Mesodermal cell (in vitro differentiated cells): ENCODE measurements around the gene LRRC27.

Experiments used
- H3K27ac ChIP-seq: 2 replicates; pipeline ENCODE4 v1.7.0; 2013; ENCODE audit warnings: mild to moderate bottlenecking, low read depth, low read length, moderate library complexity; ENCODE audit not compliant: severe bottlenecking
- H3K36me3 ChIP-seq: 2 replicates; pipeline ENCODE4 v1.7.1; 2013; ENCODE audit warnings: mild to moderate bottlenecking, low read length, moderate library complexity; ENCODE audit not compliant: control insufficient read depth, insufficient read depth
- H3K4me1 ChIP-seq: one replicate; pipeline ENCODE4 v1.7.1; 2013; ENCODE audit warnings: mild to moderate bottlenecking, low read length; ENCODE audit not compliant: insufficient read depth, control insufficient read depth, poor library complexity, severe bottlenecking
- H3K4me3 ChIP-seq: 2 replicates; pipeline ENCODE4 v1.7.0; 2013; ENCODE audit warnings: low read length, control low read depth, mild to moderate bottlenecking; ENCODE audit not compliant: insufficient read depth, poor library complexity, severe bottlenecking; ENCODE audit errors: extremely low read depth
- H3K9me3 ChIP-seq: 2 replicates; pipeline ENCODE4 v1.7.1; 2013; ENCODE audit warnings: mild to moderate bottlenecking, low read length, moderate library complexity; ENCODE audit not compliant: control insufficient read depth
- WGBS, 2 experiments: methylation state at CpG; one replicate each; pipeline ENCODE4 v1.1.5; 2013; ENCODE audit warnings: missing lambda C conversion rate in 2 of 2; ENCODE audit not compliant: insufficient coverage in 2 of 2; 5-methylcytosine and 5-hydroxymethylcytosine counted together

Gene LRRC27

GRCh38 chr10:132392811-132393694 lies 61.1 kb downstream of the LRRC27 start:
- H3K4me3 ChIP-seq = no peak overlapping the region
- WGBS, 2 experiments = 91% methylated on average over 10 to 11 of the region's 12 CpGs
- H3K27ac ChIP-seq = no peak overlapping the region
- H3K4me1 ChIP-seq = peaks cover 2% of the 10 kb centered on the region
- H3K9me3 ChIP-seq = no peaks in the 10 kb centered on the region
- H3K36me3 ChIP-seq = no peaks in the 10 kb centered on the region

- no peaks in the 10 kb centered on the region for H3K9me3 ChIP-seq
- peaks cover 6% of the 10 kb centered on the region for H3K4me1 ChIP-seq
- H3K27ac ChIP-seq = no peak overlapping the region
- WGBS, 2 experiments = 89 to 97% methylated on average over 7 to 9 of the region's 9 CpGs
- H3K4me3 ChIP-seq = no peak overlapping the region
- H3K36me3 ChIP-seq = no peaks in the 10 kb centered on the region
These were observed 61.7 kb downstream of the LRRC27 start for GRCh38 chr10:132393695-132394181.

GRCh38 chr10:132394201-132394811 lies 62.3 kb downstream of the LRRC27 start:
- Histone ChIP-seq H3K36me3 (no peaks in the 10 kb centered on the region), H3K4me1 (peaks cover 6% of the 10 kb centered on the region), H3K4me3 (no peak overlapping the region), H3K27ac (no peak overlapping the region), H3K9me3 (no peaks in the 10 kb centered on the region)
- WGBS, 2 experiments = 81 to 96% methylated on average over 10 to 11 of the region's 13 CpGs

GRCh38 chr10:132394936-132395703 lies 63.1 kb downstream of the LRRC27 start:
- Histone ChIP-seq H3K36me3 (no peaks in the 10 kb centered on the region), H3K4me1 (peaks cover 6% of the 10 kb centered on the region), H3K27ac (no peak overlapping the region), H3K4me3 (no peak overlapping the region), H3K9me3 (no peaks in the 10 kb centered on the region)
- WGBS, 2 experiments = 78 to 92% methylated on average over 5 to 10 of the region's 12 CpGs

- Histone ChIP-seq H3K4me3 (peak overlapping the region; percentile 49), H3K9me3 (no peaks in the 10 kb centered on the region), H3K4me1 (peaks cover 11% of the 10 kb centered on the region), H3K36me3 (no peaks in the 10 kb centered on the region), H3K27ac (peak overlapping the region; percentile 36)
- 10 to 11% methylated on average over 70 to 71 of the region's 71 CpGs for WGBS, 2 experiments
These were observed 63.9 kb downstream of the LRRC27 start for GRCh38 chr10:132395704-132396493.

GRCh38 chr10:132396494-132397035 lies 64.6 kb downstream of the LRRC27 start:
- H3K27ac ChIP-seq = peak overlapping the region; percentile 36
- H3K36me3 ChIP-seq = no peaks in the 10 kb centered on the region
- H3K4me1 ChIP-seq = peaks cover 13% of the 10 kb centered on the region
- H3K9me3 ChIP-seq = no peaks in the 10 kb centered on the region
- WGBS, 2 experiments = 0% methylated on average over 16 to 30 of the region's 80 CpGs
- peak overlapping the region; percentile 49 for H3K4me3 ChIP-seq

GRCh38 chr10:132397036-132397541 lies 65.1 kb downstream of the LRRC27 start, which contains the start of gene PWWP2B:
TSS of gene PWWP2B (plus strand) at chr10:132397200. CDS start at chr10:132397227, 27 bp downstream.
- Histone ChIP-seq H3K4me3 (peak within 1 kb of the TSS; percentile 66), H3K27ac (peak within 1 kb of the TSS; percentile 36), H3K4me1 (peaks cover 13% of the 10 kb centered on the region), H3K36me3 (no peaks in the 10 kb centered on the region), H3K9me3 (no peaks in the 10 kb centered on the region)
- 0% methylated on average over 33 to 44 of the region's 86 CpGs for WGBS, 2 experiments

GRCh38 chr10:132397671-132398565 lies 65.9 kb downstream of the LRRC27 start:
- no peak overlapping the region for H3K27ac ChIP-seq
- H3K4me1 ChIP-seq = peaks cover 13% of the 10 kb centered on the region
- H3K4me3 ChIP-seq = peak overlapping the region; percentile 66
- 47 to 52% methylated on average over 35 to 40 of the region's 40 CpGs for WGBS, 2 experiments
- H3K36me3 ChIP-seq = no peaks in the 10 kb centered on the region
- no peaks in the 10 kb centered on the region for H3K9me3 ChIP-seq

GRCh38 chr10:132398566-132398991 lies 66.6 kb downstream of the LRRC27 start:
- H3K4me1 ChIP-seq = peaks cover 13% of the 10 kb centered on the region
- no peaks in the 10 kb centered on the region for H3K9me3 ChIP-seq
- H3K27ac ChIP-seq = no peak overlapping the region
- no peak overlapping the region for H3K4me3 ChIP-seq
- peaks cover 3% of the 10 kb centered on the region for H3K36me3 ChIP-seq
- whole genome bisulfite sequencing, 2 experiments = 90 to 92% methylated on average over 11 to 12 of the region's 13 CpGs
